KOPT-K1 (cell line): ENCODE results near the gene SSH3.

Source experiments
- H3K27ac ChIP-seq: fragments of 200-600 bp; sonication (generic); 2 replicates; pipeline ENCODE4 v1.5.1; 2016; ENCODE audit warnings: antibody characterized with exemption, mild to moderate bottlenecking, low read depth, low read length; ENCODE audit not compliant: poor library complexity, severe bottlenecking
- H3K36me3 ChIP-seq: fragments of 200-600 bp; sonication (generic); 2 replicates; pipeline ENCODE4 v1.5.1; 2017; ENCODE audit warnings: antibody characterized with exemption, mild to moderate bottlenecking, low read length, moderate library complexity; ENCODE audit not compliant: insufficient read depth
- H3K9me3 ChIP-seq: fragments of 200-600 bp; sonication (generic); 2 replicates; pipeline ENCODE4 v1.5.1; 2017; ENCODE audit warnings: antibody characterized with exemption, low read length, mild to moderate bottlenecking; ENCODE audit not compliant: insufficient read depth, poor library complexity, severe bottlenecking

SSH3 gene

GRCh38 chr11:67306769-67307544, 3.6 kb downstream of the SSH3 start:
- Histone ChIP-seq H3K36me3 (peaks cover 67% of the 10 kb centered on the region), H3K9me3 (no peaks in the 10 kb centered on the region), H3K27ac (no peak overlapping the region)

DNA sequence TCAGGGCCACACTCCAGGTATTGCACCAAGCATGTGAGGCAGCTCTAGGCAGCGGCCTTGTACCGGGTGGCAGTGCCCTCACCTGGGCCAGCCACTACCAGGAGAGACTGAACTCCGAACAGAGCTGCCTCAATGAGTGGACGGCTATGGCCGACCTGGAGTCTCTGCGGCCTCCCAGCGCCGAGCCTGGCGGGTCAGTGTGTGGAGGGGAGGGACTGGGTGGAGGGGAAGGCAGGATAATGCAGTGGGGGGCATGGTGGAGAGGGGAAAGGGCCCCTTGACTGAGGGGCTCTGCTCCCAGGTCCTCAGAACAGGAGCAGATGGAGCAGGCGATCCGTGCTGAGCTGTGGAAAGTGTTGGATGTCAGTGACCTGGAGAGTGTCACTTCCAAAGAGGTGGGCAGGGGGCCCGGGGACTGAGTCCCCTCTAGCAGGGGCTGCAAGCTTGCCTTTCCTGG, 4.2 kb downstream of the SSH3 start:
- peaks cover 67% of the 10 kb centered on the region for H3K36me3 ChIP-seq

DNA sequence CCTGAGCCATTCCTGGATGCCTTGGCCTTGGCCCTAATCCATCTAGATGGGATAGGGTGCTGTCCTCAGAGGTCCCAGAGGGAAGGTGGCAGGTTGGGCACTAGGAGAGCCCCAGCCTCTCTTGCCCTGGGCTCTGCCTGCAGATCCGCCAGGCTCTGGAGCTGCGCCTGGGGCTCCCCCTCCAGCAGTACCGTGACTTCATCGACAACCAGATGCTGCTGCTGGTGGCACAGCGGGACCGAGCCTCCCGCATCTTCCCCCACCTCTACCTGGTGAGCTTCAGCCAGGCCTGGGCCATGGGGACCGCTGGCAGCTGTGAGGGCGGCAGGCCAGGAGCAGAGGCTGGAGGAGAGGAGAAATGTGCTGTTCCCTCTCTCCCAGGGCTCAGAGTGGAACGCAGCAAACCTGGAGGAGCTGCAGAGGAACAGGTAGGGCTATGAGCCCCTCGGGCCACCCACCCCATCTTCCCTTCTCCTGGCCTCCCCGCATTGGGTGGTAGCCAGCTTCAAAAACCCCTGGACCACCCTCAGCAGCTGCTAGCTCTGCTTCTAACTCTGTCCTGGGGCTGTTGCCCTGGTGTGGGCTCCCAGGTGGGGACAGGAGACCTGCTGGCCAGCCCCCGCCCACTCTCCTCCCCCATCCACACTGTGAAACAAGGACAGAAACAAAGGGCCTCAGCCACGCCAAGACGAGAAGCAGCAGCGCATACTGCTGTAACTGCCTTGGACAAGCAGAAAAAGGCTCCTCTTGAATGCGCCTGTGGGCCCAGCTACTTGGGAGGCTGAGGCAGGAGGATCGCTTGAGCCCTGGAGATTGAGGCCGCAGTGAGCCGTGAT, 4.9 kb downstream of the SSH3 start:
- Histone ChIP-seq H3K36me3 (peaks cover 63% of the 10 kb centered on the region), H3K27ac (no peak overlapping the region)

More for the DNA sequence above, 4.2 kb downstream of the SSH3 start:
- H3K9me3 ChIP-seq = no peaks in the 10 kb centered on the region
- no peak overlapping the region for H3K27ac ChIP-seq

DNA sequence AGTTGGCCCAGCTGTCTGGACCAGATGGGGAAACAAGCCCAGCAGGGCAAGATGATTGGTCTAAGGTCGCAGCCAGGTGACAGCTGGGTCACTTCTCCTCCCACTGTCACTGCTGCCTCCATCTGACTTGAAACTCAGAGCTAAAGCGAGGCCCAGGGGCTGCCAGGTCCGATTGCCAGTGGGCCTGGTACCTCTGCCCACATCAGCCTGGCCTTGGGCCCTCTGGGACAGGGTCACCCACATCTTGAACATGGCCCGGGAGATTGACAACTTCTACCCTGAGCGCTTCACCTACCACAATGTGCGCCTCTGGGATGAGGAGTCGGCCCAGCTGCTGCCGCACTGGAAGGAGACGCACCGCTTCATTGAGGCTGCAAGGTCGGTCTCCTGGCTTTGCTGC, 5.8 kb downstream of the SSH3 start:
- no peak overlapping the region for H3K27ac ChIP-seq

More for the DNA sequence above, 4.9 kb downstream of the SSH3 start:
- H3K9me3 ChIP-seq = no peaks in the 10 kb centered on the region

GRCh38 chr11:67309661-67310061, 6.3 kb downstream of the SSH3 start:
- H3K27ac ChIP-seq = no peak overlapping the region
- H3K9me3 ChIP-seq = no peaks in the 10 kb centered on the region
- peaks cover 60% of the 10 kb centered on the region for H3K36me3 ChIP-seq

More for the DNA sequence above, 5.8 kb downstream of the SSH3 start:
- Histone ChIP-seq H3K9me3 (no peaks in the 10 kb centered on the region), H3K36me3 (peaks cover 60% of the 10 kb centered on the region)

- H3K27ac ChIP-seq = no peak overlapping the region
- H3K36me3 ChIP-seq = peaks cover 60% of the 10 kb centered on the region
These were observed 7.1 kb downstream of the SSH3 start for GRCh38 chr11:67310246-67311050.

DNA sequence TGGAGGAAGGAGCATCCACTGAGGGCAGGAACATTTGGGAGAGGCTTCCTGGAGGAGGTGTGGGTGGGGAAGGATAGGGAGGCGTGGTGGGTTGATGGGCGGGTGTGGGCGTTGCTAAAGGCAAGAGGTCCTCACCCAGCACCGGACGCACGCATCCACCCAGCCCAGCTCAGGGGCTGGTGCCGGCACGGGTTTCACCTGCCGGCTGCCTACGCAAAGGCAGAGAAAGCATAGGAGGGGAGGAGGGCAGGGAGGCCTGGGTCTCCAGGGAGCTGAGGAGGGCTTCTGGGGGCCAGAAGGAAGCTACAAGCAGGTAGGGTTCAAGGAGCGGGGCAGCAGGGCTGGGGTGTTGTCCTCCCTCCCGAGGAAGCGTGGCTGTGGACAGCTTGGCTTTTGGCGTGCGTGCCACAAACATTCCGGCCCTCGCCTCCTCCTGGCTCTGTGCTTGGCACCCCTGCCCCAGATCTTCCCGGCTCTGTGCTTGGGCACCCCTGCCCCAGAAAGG, 7.8 kb downstream of the SSH3 start:
- Histone ChIP-seq H3K27ac (no peak overlapping the region), H3K36me3 (peaks cover 60% of the 10 kb centered on the region), H3K9me3 (no peaks in the 10 kb centered on the region)

More at GRCh38 chr11:67310246-67311050, 7.1 kb downstream of the SSH3 start:
- H3K9me3 ChIP-seq = no peaks in the 10 kb centered on the region

DNA sequence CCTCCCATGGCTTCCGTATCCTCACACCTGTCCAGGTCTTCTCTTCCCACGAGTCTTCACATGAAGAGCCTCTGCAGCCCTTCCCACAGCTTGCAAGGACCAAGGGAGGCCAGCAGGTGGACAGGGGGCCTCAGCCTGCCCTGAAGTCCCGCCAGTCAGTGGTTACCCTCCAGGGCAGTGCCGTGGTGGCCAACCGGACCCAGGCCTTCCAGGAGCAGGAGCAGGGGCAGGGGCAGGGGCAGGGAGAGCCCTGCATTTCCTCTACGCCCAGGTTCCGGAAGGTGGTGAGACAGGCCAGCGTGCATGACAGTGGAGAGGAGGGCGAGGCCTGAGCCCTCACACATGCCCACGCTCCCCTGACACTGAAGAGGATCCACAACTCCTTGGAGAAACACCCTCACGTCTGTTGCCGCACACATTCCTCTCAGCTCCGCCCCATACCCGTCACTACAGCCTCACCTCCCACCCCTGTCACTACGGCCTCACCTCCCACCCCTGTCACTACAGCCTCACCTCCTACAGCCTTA, 8.3 kb downstream of the SSH3 start:
- Histone ChIP-seq H3K27ac (no peak overlapping the region), H3K36me3 (peaks cover 60% of the 10 kb centered on the region), H3K9me3 (no peaks in the 10 kb centered on the region)

- Histone ChIP-seq H3K27ac (no peak overlapping the region), H3K36me3 (peaks cover 53% of the 10 kb centered on the region), H3K9me3 (no peaks in the 10 kb centered on the region)
These were observed 9.1 kb downstream of the SSH3 start for GRCh38 chr11:67312187-67313021.

GRCh38 chr11:67313125-67313890, 10.0 kb downstream of the SSH3 start:
- no peaks in the 10 kb centered on the region for H3K9me3 ChIP-seq
- peaks cover 45% of the 10 kb centered on the region for H3K36me3 ChIP-seq
- no peak overlapping the region for H3K27ac ChIP-seq

DNA sequence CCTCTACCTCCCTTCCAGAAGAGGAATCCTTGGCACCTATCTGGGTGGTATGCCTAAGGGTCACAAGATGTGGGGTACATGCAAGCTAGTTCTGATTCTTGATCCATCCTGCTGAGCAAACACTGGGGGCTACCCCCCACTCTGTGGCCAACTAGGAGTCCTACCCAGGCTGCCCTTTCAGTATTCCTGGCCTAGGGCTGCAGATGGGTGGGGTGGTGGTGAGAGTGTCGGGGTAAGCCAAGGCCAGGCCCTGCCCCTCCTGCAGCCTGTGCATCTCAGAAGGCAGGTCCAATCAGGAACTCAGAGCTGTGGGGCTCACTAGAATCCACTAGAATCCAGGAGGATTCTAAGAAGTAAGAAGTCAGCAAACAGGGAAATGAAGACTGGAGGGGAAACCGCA, 10.9 kb downstream of the SSH3 start:
- H3K36me3 ChIP-seq = peaks cover 36% of the 10 kb centered on the region
- H3K27ac ChIP-seq = no peak overlapping the region
- H3K9me3 ChIP-seq = no peaks in the 10 kb centered on the region

GRCh38 chr11:67315325-67315909, 12.1 kb downstream of the SSH3 start:
- Histone ChIP-seq H3K9me3 (no peaks in the 10 kb centered on the region), H3K27ac (no peak overlapping the region), H3K36me3 (peaks cover 24% of the 10 kb centered on the region)

GRCh38 chr11:67316882-67317204, 13.5 kb downstream of the SSH3 start:
- H3K36me3 ChIP-seq = peaks cover 10% of the 10 kb centered on the region; the same call in 1 of the 2 replicates
- peak overlapping the region; percentile 92 for H3K27ac ChIP-seq
- no peaks in the 10 kb centered on the region for H3K9me3 ChIP-seq
